Measurements from ENCODE around the gene C2orf81.
A peak's percentile ranks its signal among the peaks of the same experiment; 100 is the strongest.

C2orf81 gene

GRCh38 chr2:74441690-74442482, 20.5 kb upstream of the C2orf81 start, which contains the start of gene RTKN:
TSS of gene RTKN (minus strand) at chr2:74441937. CDS start at chr2:74441816, 121 bp downstream.
- Histone ChIP-seq H3K4me2 (peak within 1 kb of the TSS; percentile 63), H3K36me3 (ENCODE audit: insufficient read depth) (no peaks in the 10 kb centered on the region), H3K4me1 (ENCODE audit: low read depth, poor library complexity, severe bottlenecking) (peaks cover 12% of the 10 kb centered on the region), H4K20me1 (ENCODE audit: insufficient read depth) (no peaks in the 10 kb centered on the region), H3K4me3 (IDR thresholded peaks at IDR 0.05; ENCODE audit: insufficient read depth, low read depth, low read length) (no peak within 1 kb of the TSS), H3K79me2 (ENCODE audit: insufficient read depth, low read depth) (no peaks in the 10 kb centered on the region), H3K27me3 (ENCODE audit: insufficient read depth, low read depth) (no peaks in the 10 kb centered on the region), H3K9ac (peak within 1 kb of the TSS; percentile 67; the same call in 1 of the 2 replicates), H3K27ac (0 out of 2 replicates have a peak within 1 kb of the TSS, but pooled peaks have one; percentile 12), H2AFZ (ENCODE audit: low read depth) (peak within 1 kb of the TSS; percentile 75)
- TF ChIP-seq, protein P1, sequence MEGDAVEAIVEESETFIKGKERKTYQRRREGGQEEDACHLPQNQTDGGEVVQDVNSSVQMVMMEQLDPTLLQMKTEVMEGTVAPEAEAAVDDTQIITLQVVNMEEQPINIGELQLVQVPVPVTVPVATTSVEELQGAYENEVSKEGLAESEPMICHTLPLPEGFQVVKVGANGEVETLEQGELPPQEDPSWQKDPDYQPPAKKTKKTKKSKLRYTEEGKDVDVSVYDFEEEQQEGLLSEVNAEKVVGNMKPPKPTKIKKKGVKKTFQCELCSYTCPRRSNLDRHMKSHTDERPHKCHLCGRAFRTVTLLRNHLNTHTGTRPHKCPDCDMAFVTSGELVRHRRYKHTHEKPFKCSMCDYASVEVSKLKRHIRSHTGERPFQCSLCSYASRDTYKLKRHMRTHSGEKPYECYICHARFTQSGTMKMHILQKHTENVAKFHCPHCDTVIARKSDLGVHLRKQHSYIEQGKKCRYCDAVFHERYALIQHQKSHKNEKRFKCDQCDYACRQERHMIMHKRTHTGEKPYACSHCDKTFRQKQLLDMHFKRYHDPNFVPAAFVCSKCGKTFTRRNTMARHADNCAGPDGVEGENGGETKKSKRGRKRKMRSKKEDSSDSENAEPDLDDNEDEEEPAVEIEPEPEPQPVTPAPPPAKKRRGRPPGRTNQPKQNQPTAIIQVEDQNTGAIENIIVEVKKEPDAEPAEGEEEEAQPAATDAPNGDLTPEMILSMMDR (conservative IDR thresholded peaks at IDR 0.05; ENCODE audit: low read depth, low read length): no peak

DNA sequence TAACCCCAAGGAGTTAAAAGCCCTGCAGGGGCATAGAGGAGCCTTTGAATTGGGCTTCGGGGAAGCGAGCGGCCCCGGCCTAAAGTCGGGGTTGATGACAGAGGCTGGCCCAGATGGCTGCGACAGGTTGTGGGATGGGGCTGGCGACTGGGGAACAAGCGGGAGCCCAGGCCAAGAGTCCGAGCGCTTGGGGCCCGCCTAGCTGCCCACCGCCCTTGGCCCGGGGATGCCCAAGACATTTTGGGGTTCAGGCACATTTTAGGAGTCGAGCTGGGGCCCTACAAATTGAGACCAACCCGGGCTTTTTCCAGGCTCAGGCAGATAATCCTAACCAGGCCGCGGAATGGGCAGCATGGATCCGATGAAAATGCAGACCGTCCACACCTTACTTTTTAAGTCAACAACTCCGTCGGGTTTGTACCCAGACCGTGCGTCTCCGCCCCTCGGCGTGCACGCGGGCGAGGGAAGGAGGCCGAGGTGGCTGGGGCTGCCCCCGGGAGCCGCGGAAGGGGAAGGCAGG, 19.8 kb upstream of the C2orf81 start:
- Histone ChIP-seq H3K27me3 (ENCODE audit: insufficient read depth, low read depth) (no peaks in the 10 kb centered on the region), H3K9ac (peak overlapping the region; percentile 67; the same call in 1 of the 2 replicates), H3K4me3 (IDR thresholded peaks at IDR 0.05; ENCODE audit: insufficient read depth, low read depth, low read length) (no peak overlapping the region), H2AFZ (ENCODE audit: low read depth) (peak overlapping the region; percentile 75), H4K20me1 (ENCODE audit: insufficient read depth) (no peaks in the 10 kb centered on the region), H3K79me2 (ENCODE audit: insufficient read depth, low read depth) (no peaks in the 10 kb centered on the region), H3K36me3 (ENCODE audit: insufficient read depth) (no peaks in the 10 kb centered on the region), H3K4me1 (ENCODE audit: low read depth, poor library complexity, severe bottlenecking) (peaks cover 12% of the 10 kb centered on the region), H3K4me2 (peak overlapping the region; percentile 63; the same call in 1 of the 2 replicates), H3K27ac (no peak overlapping the region)
- TF ChIP-seq, protein P1 (conservative IDR thresholded peaks at IDR 0.05; ENCODE audit: low read depth, low read length): no peak

DNA sequence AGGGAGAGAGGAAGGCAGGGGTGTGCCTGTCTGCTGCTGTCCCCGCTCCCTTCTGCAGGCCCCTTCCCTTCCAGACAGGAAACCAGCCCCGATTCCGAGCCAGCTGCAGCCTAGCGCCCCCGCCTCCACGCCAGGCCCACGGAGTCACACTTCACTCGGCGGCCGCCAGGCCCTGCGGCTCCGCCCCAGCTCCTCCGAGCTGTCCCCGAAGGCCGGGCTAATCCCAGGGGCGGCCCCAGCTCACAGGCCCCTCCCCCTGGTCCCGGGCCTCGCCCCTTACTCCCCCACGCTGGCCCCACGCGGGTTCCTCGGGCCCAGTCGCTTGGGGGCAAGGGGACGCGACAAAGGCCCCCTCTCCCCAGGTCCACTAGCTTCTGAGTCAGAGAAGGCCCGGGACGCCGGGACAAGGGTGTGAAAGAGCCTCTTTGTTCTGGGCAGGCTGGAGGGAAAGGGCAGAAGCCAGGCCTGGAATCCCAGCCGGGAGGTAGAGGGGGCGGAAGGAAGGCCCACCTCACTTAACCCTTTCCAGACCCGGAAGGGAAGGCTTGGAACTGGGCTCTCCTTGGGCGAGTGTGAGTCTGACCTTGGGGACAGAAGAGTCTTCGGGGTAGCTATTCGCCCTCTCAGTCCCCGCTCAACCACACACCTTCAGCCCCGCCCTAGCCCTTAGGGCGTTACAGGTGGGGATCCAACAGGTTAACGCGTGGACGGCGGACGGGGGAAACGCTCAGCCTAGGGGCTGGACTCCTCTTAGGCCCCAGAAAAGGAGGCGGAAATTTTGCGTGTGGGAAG, 19.2 kb upstream of the C2orf81 start:
- Histone ChIP-seq H3K27me3 (ENCODE audit: insufficient read depth, low read depth) (no peaks in the 10 kb centered on the region), H3K4me2 (peak overlapping the region; percentile 63), H3K79me2 (ENCODE audit: insufficient read depth, low read depth) (no peaks in the 10 kb centered on the region), H3K27ac (0 out of 2 replicates have a peak overlapping the region, but pooled peaks have one; percentile 12), H3K9ac (peak overlapping the region; percentile 67), H3K4me1 (ENCODE audit: low read depth, poor library complexity, severe bottlenecking) (peaks cover 12% of the 10 kb centered on the region), H2AFZ (ENCODE audit: low read depth) (peak overlapping the region; percentile 75), H3K36me3 (ENCODE audit: insufficient read depth) (no peaks in the 10 kb centered on the region), H4K20me1 (ENCODE audit: insufficient read depth) (no peaks in the 10 kb centered on the region), H3K4me3 (IDR thresholded peaks at IDR 0.05; ENCODE audit: insufficient read depth, low read depth, low read length) (peak overlapping the region; percentile 87)
- TF ChIP-seq, protein P1 (conservative IDR thresholded peaks at IDR 0.05; ENCODE audit: low read depth, low read length): no peak

DNA sequence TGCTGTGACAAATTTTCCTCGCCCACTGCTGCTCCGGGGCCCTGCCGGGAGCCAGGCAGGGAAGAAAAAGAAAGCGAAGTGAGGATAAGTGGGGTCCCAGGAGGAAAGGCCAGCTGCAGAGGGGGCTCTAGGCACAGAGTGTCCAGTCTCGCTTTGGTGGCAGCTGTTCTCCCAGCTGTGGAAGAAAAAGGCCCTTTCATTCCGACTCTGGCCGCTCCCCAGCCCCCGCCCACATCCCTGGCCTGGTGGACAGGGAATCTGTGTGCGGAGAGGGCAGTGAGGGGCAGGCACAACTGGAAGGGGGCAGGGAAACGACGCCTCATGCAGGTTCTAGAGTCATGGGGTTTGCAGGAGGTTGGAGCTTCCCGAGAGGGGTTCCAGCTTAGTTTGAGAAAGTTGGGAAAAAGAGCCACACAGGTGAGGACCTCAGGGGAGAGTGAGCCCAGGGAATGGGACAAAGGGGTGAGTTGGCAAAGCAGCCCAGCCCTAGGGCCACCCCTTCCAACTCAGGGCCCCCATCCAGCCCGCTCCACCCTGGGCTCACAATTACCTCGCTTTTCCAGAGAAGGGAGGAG, 18.5 kb upstream of the C2orf81 start:
- H3K27ac ChIP-seq: no peak overlapping the region

More for the DNA sequence above, 18.5 kb upstream of the C2orf81 start:
- Histone ChIP-seq H3K27me3 (ENCODE audit: insufficient read depth, low read depth) (no peaks in the 10 kb centered on the region), H4K20me1 (ENCODE audit: insufficient read depth) (no peaks in the 10 kb centered on the region), H3K79me2 (ENCODE audit: insufficient read depth, low read depth) (no peaks in the 10 kb centered on the region), H3K36me3 (ENCODE audit: insufficient read depth) (no peaks in the 10 kb centered on the region), H3K9ac (peak overlapping the region; percentile 67), H3K4me3 (IDR thresholded peaks at IDR 0.05; ENCODE audit: insufficient read depth, low read depth, low read length) (peak overlapping the region; percentile 87), H2AFZ (ENCODE audit: low read depth) (peak overlapping the region; percentile 75; the same call in 1 of the 2 replicates), H3K4me1 (ENCODE audit: low read depth, poor library complexity, severe bottlenecking) (peaks cover 12% of the 10 kb centered on the region), H3K4me2 (peak overlapping the region; percentile 63)
- TF ChIP-seq, protein P1 (conservative IDR thresholded peaks at IDR 0.05; ENCODE audit: low read depth, low read length): no peak
